Measurements from ENCODE around the gene MRPL22.

DNA sequence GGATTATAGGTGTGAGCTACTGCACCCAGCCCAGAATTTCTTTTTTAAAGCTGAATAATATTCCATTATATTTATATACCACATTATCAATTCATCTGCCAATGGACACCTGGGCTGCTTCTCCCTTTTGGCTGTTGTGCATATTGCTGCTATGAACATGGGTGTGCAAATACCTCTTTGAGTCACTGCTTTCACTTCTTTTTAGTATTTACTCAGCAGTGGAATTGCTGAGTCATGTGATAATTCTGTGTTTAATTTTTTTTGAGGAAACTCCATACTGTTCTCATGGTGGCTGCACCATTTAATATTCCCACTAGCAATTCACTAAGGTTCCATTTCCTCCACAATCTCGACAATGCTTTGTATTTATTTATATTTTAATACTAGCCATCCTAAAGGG, 36.5 kb downstream of the MRPL22 start:
- TF ChIP-seq RFX5 (IDR thresholded peaks at IDR 0.05; ENCODE audit: low read depth, low read length) (no peak), RAD21 (IDR thresholded peaks at IDR 0.05; ENCODE audit: low read length) (no peak), POLR2A (IDR thresholded peaks at IDR 0.05; ENCODE audit: low read depth, low read length) (no peak), MXI1 (IDR thresholded peaks at IDR 0.05; ENCODE audit: borderline replicate concordance, low read depth, low read length) (no peak), SMC3 (IDR thresholded peaks at IDR 0.05; ENCODE audit: low read depth, low read length) (no peak), BHLHE40 (IDR thresholded peaks at IDR 0.05; ENCODE audit: low read depth, low read length) (no peak), RCOR1 (IDR thresholded peaks at IDR 0.05; ENCODE audit: insufficient replicate concordance, low read length) (no peak), NFE2L2 (IDR thresholded peaks at IDR 0.05; ENCODE audit: low read depth, low read length) (peak; percentile 95), CEBPB (IDR thresholded peaks at IDR 0.05; ENCODE audit: low read depth, low read length) (no peak), MAZ (IDR thresholded peaks at IDR 0.05; ENCODE audit: borderline replicate concordance, low read depth, low read length) (no peak)
- TF ChIP-seq, protein P1, sequence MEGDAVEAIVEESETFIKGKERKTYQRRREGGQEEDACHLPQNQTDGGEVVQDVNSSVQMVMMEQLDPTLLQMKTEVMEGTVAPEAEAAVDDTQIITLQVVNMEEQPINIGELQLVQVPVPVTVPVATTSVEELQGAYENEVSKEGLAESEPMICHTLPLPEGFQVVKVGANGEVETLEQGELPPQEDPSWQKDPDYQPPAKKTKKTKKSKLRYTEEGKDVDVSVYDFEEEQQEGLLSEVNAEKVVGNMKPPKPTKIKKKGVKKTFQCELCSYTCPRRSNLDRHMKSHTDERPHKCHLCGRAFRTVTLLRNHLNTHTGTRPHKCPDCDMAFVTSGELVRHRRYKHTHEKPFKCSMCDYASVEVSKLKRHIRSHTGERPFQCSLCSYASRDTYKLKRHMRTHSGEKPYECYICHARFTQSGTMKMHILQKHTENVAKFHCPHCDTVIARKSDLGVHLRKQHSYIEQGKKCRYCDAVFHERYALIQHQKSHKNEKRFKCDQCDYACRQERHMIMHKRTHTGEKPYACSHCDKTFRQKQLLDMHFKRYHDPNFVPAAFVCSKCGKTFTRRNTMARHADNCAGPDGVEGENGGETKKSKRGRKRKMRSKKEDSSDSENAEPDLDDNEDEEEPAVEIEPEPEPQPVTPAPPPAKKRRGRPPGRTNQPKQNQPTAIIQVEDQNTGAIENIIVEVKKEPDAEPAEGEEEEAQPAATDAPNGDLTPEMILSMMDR (conservative IDR thresholded peaks at IDR 0.05; ENCODE audit: low read depth, low read length): no peak
- TF ChIP-seq, protein P2, sequence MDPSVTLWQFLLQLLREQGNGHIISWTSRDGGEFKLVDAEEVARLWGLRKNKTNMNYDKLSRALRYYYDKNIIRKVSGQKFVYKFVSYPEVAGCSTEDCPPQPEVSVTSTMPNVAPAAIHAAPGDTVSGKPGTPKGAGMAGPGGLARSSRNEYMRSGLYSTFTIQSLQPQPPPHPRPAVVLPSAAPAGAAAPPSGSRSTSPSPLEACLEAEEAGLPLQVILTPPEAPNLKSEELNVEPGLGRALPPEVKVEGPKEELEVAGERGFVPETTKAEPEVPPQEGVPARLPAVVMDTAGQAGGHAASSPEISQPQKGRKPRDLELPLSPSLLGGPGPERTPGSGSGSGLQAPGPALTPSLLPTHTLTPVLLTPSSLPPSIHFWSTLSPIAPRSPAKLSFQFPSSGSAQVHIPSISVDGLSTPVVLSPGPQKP (IDR thresholded peaks at IDR 0.05; ENCODE audit: borderline replicate concordance, low read depth, low read length): no peak
- TF ChIP-seq, protein P3, sequence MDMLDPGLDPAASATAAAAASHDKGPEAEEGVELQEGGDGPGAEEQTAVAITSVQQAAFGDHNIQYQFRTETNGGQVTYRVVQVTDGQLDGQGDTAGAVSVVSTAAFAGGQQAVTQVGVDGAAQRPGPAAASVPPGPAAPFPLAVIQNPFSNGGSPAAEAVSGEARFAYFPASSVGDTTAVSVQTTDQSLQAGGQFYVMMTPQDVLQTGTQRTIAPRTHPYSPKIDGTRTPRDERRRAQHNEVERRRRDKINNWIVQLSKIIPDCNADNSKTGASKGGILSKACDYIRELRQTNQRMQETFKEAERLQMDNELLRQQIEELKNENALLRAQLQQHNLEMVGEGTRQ (IDR thresholded peaks at IDR 0.05; ENCODE audit: low read depth, low read length): no peak
